LNCaP clone FGC (cell line): ENCODE data around the gene GJA3.

Experiments
- DNase-seq: peaks from one replicate; pipeline ENCODE4 v3.0.0-alpha.2; 2011; ENCODE audit warnings: low read depth
- H3K4me3 ChIP-seq: 2 replicates; pipeline ENCODE4 v1.5.1; 2011; ENCODE audit warnings: mild to moderate bottlenecking, low read depth, low read length, control low read depth
- CTCF ChIP-seq: IDR thresholded peaks from 2 replicates; pipeline ENCODE4 v1.5.1; 2012; ENCODE audit warnings: mild to moderate bottlenecking; ENCODE audit not compliant: control insufficient read depth, insufficient read depth; ENCODE audit errors: extremely low read depth

GJA3 gene

GRCh38 chr13:20160306-20161274 lies at the start of gene GJA3:
Gene GJA3, minus strand, starts transcription at chr13:20161052. Its CDS starts 17,764 bp downstream, at chr13:20143288.
- TF ChIP-seq CTCF = no peak
- peak within 1 kb of the TSS; percentile 28; the same call in 1 of the 2 replicates for H3K4me3 ChIP-seq
- DNase-seq = no peak

GRCh38 chr13:20209948-20210347 lies 49.1 kb upstream of the GJA3 start:
- no peak for DNase-seq
- TF ChIP-seq CTCF = no peak
- H3K4me3 ChIP-seq = no peak overlapping the region

- no peak for DNase-seq
- no peak overlapping the region for H3K4me3 ChIP-seq
- no peak for TF ChIP-seq CTCF
Observed at GRCh38 chr13:20206698-20207235, 45.9 kb upstream of the GJA3 start.

- no peak overlapping the region for H3K4me3 ChIP-seq
- no peak for DNase-seq
- TF ChIP-seq CTCF = no peak
Observed at GRCh38 chr13:20206065-20206697, 45.3 kb upstream of the GJA3 start.

- no peak for DNase-seq
- TF ChIP-seq CTCF = no peak
- no peak overlapping the region for H3K4me3 ChIP-seq
Observed at GRCh38 chr13:20198781-20199180, 37.9 kb upstream of the GJA3 start.

GRCh38 chr13:20197361-20197834 lies 36.5 kb upstream of the GJA3 start:
- DNase-seq = no peak
- TF ChIP-seq CTCF = peak; percentile 56
- no peak overlapping the region for H3K4me3 ChIP-seq
